HEK293 (cell line): ENCODE measurements around the gene JAZF1.

Experiments used
- CTCF ChIA-PET: fragments of 350-600 bp; formaldehyde crosslinking; extraction: SDS; loops from one replicate; lab custom pipeline; 2021; ENCODE audit warnings: antibody characterized with exemption; lab: Yijun Ruan, JAX
- POLR2A ChIA-PET: fragments of 300-600 bp; formaldehyde crosslinking; extraction: SDS; loops from one replicate; lab custom pipeline; 2020; ENCODE audit warnings: antibody characterized with exemption, inconsistent platforms; lab: Yijun Ruan, JAX
- H3K27ac ChIP-seq: fragments of 200-500 bp; sonication (Bioruptor generic); 2 replicates; pipeline ENCODE4 v1.5.1; 2014; ENCODE audit warnings: low read depth, low read length, control low read depth, inconsistent platforms; ENCODE audit errors: extremely low read depth
- H3K36me3 ChIP-seq, 2 experiments: fragments of 200-500 bp in 1 of 2; sonication (Bioruptor generic) in 1 of 2; 1 replicate in 1 of 2; 2 replicates in 1 of 2; pipeline ENCODE4 v1.5.1; 2014 to 2017; ENCODE audit warnings: inconsistent platforms in 2 of 2, low read length in 2 of 2; ENCODE audit not compliant: control insufficient read depth in 2 of 2, insufficient read depth in 1 of 2
- H3K4me1 ChIP-seq: fragments of 200-500 bp; sonication (Bioruptor generic); 2 replicates; pipeline ENCODE4 v1.5.1; 2014; ENCODE audit warnings: mild to moderate bottlenecking, low read length, inconsistent platforms; ENCODE audit not compliant: control insufficient read depth, insufficient read depth
- H3K4me3 ChIP-seq: 2 replicates; pipeline ENCODE4 v1.5.1; 2011; ENCODE audit warnings: low read depth, mild to moderate bottlenecking, control low read depth, low read length, moderate library complexity
- H3K9me3 ChIP-seq: fragments of 200-500 bp; sonication (Bioruptor generic); 2 replicates; pipeline ENCODE4 v1.5.1; 2014; ENCODE audit warnings: low read depth, low read length, inconsistent platforms; ENCODE audit not compliant: control insufficient read depth, insufficient read depth
- EGR2 ChIP-seq: fragments of 450-650 bp; formaldehyde crosslinking; IDR thresholded peaks from 2 replicates; pipeline ENCODE4 v1.5.1; 2016; ENCODE audit warnings: low read depth, missing biosample characterization, missing genetic modification characterization
- ELK4 ChIP-seq: IDR thresholded peaks from 2 replicates; pipeline ENCODE4 v1.6.1; 2011; ENCODE audit warnings: mild to moderate bottlenecking, low read depth, low read length, borderline replicate concordance
- GFI1B ChIP-seq: fragments of 450-650 bp; formaldehyde crosslinking; IDR thresholded peaks from 2 replicates; pipeline ENCODE4 v1.5.1; 2016; ENCODE audit warnings: missing biosample characterization, missing genetic modification characterization
- GLIS1 ChIP-seq: fragments of 450-650 bp; formaldehyde crosslinking; IDR thresholded peaks from 2 replicates; pipeline ENCODE4 v1.5.1; 2016; ENCODE audit warnings: missing biosample characterization, missing genetic modification characterization
- KLF8 ChIP-seq: fragments of 450-650 bp; formaldehyde crosslinking; IDR thresholded peaks from 2 replicates; pipeline ENCODE4 v1.5.1; 2016; ENCODE audit warnings: missing biosample characterization, missing genetic modification characterization
- MEIS1 ChIP-seq: sonication (generic); formaldehyde crosslinking; IDR thresholded peaks from 2 replicates; pipeline ENCODE4 v1.8.1; 2022; ENCODE audit warnings: missing genetic modification reagents, mild to moderate bottlenecking, borderline replicate concordance
- REPIN1 ChIP-seq: fragments of 450-650 bp; formaldehyde crosslinking; IDR thresholded peaks from 2 replicates; pipeline ENCODE4 v1.5.1; 2017; ENCODE audit warnings: missing biosample characterization, missing genetic modification characterization, low read depth
- SETDB1 ChIP-seq: IDR thresholded peaks from one replicate; pipeline ENCODE4 v1.6.1; 2017; ENCODE audit warnings: mild to moderate bottlenecking, low read length, moderate library complexity, mixed read lengths; ENCODE audit not compliant: insufficient read length
- ZFHX2 ChIP-seq: fragments of 450-650 bp; formaldehyde crosslinking; conservative IDR thresholded peaks from 2 replicates; pipeline ENCODE4 v1.5.1; 2016; ENCODE audit warnings: missing biosample characterization, missing genetic modification characterization
- ZIC2 ChIP-seq: fragments of 450-650 bp; formaldehyde crosslinking; IDR thresholded peaks from 2 replicates; pipeline ENCODE4 v1.5.1; 2016; ENCODE audit warnings: missing biosample characterization, missing genetic modification characterization
- ZNF112 ChIP-seq: fragments of 450-650 bp; formaldehyde crosslinking; IDR thresholded peaks from 2 replicates; pipeline ENCODE4 v1.5.0; 2017; ENCODE audit warnings: missing biosample characterization, missing genetic modification characterization
- ZNF157 ChIP-seq: fragments of 450-650 bp; formaldehyde crosslinking; IDR thresholded peaks from 2 replicates; pipeline ENCODE4 v1.5.1; 2016; ENCODE audit warnings: missing biosample characterization, missing genetic modification characterization
- ZNF184 ChIP-seq: fragments of 450-650 bp; IDR thresholded peaks from 2 replicates; pipeline ENCODE4 v1.5.1; 2018; ENCODE audit warnings: missing biosample characterization, mild to moderate bottlenecking, missing genetic modification characterization
- ZNF23 ChIP-seq: fragments of 450-650 bp; formaldehyde crosslinking; IDR thresholded peaks from 2 replicates; pipeline ENCODE4 v1.5.1; 2016; ENCODE audit warnings: missing biosample characterization, missing genetic modification characterization, borderline replicate concordance
- ZNF335 ChIP-seq: fragments of 450-650 bp; formaldehyde crosslinking; conservative IDR thresholded peaks from 2 replicates; pipeline ENCODE4 v1.5.1; 2016; ENCODE audit warnings: missing biosample characterization, missing genetic modification characterization
- ZNF394 ChIP-seq: fragments of 450-650 bp; formaldehyde crosslinking; IDR thresholded peaks from 2 replicates; pipeline ENCODE4 v1.5.1; 2016; ENCODE audit warnings: missing biosample characterization, missing genetic modification characterization, mild to moderate bottlenecking, moderate library complexity, borderline replicate concordance
- ZNF521 ChIP-seq: fragments of 450-650 bp; formaldehyde crosslinking; IDR thresholded peaks from 2 replicates; pipeline ENCODE4 v1.5.1; 2017; ENCODE audit warnings: missing biosample characterization, mild to moderate bottlenecking, missing genetic modification characterization
- ZNF530 ChIP-seq: fragments of 450-650 bp; formaldehyde crosslinking; IDR thresholded peaks from 2 replicates; pipeline ENCODE4 v1.5.1; 2016; ENCODE audit warnings: low read depth, missing biosample characterization, missing genetic modification characterization
- ZNF561 ChIP-seq: fragments of 450-650 bp; IDR thresholded peaks from 2 replicates; pipeline ENCODE4 v1.5.1; 2018; ENCODE audit warnings: missing biosample characterization, missing genetic modification characterization, borderline replicate concordance
- ZNF610 ChIP-seq: fragments of 450-650 bp; formaldehyde crosslinking; IDR thresholded peaks from 2 replicates; pipeline ENCODE4 v1.5.1; 2016; ENCODE audit warnings: missing biosample characterization, missing genetic modification characterization, borderline replicate concordance
- ZNF692 ChIP-seq: fragments of 450-650 bp; formaldehyde crosslinking; IDR thresholded peaks from 2 replicates; pipeline ENCODE4 v1.5.1; 2016; ENCODE audit warnings: missing biosample characterization, missing genetic modification characterization
- ZNF777 ChIP-seq: fragments of 450-650 bp; formaldehyde crosslinking; IDR thresholded peaks from 2 replicates; pipeline ENCODE4 v1.5.1; 2017; ENCODE audit warnings: missing biosample characterization, missing genetic modification characterization, borderline replicate concordance
- ZNF792 ChIP-seq: fragments of 450-650 bp; formaldehyde crosslinking; IDR thresholded peaks from 2 replicates; pipeline ENCODE4 v1.5.1; 2016; ENCODE audit warnings: missing biosample characterization, missing genetic modification characterization
- ZNF837 ChIP-seq: fragments of 450-650 bp; formaldehyde crosslinking; IDR thresholded peaks from 2 replicates; pipeline ENCODE4 v1.5.1; 2016; ENCODE audit warnings: missing biosample characterization, missing genetic modification characterization
- TF ChIP-seq, protein P1 (sequence below): fragments of 450-650 bp; formaldehyde crosslinking; IDR thresholded peaks from 2 replicates; pipeline ENCODE4 v1.5.1; 2016; ENCODE audit warnings: missing biosample characterization, missing genetic modification characterization
- TF ChIP-seq, protein P2 (sequence below): fragments of 450-650 bp; formaldehyde crosslinking; IDR thresholded peaks from 2 replicates; pipeline ENCODE4 v1.5.1; 2016; ENCODE audit warnings: missing biosample characterization, missing genetic modification characterization
- TF ChIP-seq, protein P3 (sequence below): fragments of 450-650 bp; formaldehyde crosslinking; conservative IDR thresholded peaks from 2 replicates; pipeline ENCODE4 v1.5.1; 2016; ENCODE audit warnings: low read depth, missing biosample characterization, missing genetic modification characterization

The JAZF1 gene

GRCh38 chr7:28172958-28173357 is 7.6 kb downstream of the JAZF1 start:
- Histone ChIP-seq H3K36me3 (no peaks in the 10 kb centered on the region), H3K4me1 (peaks cover 12% of the 10 kb centered on the region), H3K4me3 (no peak overlapping the region), H3K27ac (no peak overlapping the region), H3K9me3 (no peaks in the 10 kb centered on the region)
- ChIA-PET CTCF (interaction anchor here (0.6 kb wide), 1 partner anchor 682 kb away, joined by 3 read pairs; no protein-coding TSS in a partner anchor), POLR2A (no interaction called here)
- TF ChIP-seq EGR2 (tag by site-specific recombination), result no peak
- TF ChIP-seq ZNF112, result no peak
- no peak for TF ChIP-seq ZNF792 (tag by site-specific recombination)
- no peak for TF ChIP-seq ZNF157 (tag by site-specific recombination)
- no peak for TF ChIP-seq KLF8
- TF ChIP-seq ZNF23 (tag by site-specific recombination), result no peak
- TF ChIP-seq, protein P1, sequence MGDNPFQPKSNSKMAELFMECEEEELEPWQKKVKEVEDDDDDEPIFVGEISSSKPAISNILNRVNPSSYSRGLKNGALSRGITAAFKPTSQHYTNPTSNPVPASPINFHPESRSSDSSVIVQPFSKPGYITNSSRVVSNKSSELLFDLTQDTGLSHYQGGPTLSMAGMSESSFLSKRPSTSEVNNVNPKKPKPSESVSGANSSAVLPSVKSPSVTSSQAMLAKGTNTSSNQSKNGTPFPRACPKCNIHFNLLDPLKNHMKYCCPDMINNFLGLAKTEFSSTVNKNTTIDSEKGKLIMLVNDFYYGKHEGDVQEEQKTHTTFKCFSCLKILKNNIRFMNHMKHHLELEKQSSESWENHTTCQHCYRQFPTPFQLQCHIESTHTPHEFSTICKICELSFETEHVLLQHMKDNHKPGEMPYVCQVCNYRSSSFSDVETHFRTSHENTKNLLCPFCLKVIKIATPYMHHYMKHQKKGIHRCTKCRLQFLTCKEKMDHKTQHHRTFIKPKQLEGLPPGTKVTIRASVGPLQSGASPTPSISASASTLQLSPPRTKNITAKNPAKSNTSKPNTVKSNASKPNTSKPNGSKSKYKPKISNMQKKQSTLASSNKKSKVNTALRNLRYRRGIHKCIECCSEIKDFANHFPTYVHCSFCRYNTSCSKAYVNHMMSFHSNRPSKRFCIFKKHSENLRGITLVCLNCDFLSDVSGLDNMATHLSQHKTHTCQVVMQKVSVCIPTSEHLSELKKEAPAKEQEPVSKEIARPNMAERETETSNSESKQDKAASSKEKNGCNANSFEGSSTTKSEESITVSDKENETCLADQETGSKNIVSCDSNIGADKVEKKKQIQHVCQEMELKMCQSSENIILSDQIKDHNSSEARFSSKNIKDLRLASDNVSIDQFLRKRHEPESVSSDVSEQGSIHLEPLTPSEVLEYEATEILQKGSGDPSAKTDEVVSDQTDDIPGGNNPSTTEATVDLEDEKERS (tag by site-specific recombination), result no peak
- no peak for TF ChIP-seq SETDB1
- TF ChIP-seq ZNF394 (tag by site-specific recombination), result no peak
- no peak for TF ChIP-seq ELK4
- TF ChIP-seq ZFHX2 (tag by site-specific recombination), result no peak
- TF ChIP-seq, protein P2, sequence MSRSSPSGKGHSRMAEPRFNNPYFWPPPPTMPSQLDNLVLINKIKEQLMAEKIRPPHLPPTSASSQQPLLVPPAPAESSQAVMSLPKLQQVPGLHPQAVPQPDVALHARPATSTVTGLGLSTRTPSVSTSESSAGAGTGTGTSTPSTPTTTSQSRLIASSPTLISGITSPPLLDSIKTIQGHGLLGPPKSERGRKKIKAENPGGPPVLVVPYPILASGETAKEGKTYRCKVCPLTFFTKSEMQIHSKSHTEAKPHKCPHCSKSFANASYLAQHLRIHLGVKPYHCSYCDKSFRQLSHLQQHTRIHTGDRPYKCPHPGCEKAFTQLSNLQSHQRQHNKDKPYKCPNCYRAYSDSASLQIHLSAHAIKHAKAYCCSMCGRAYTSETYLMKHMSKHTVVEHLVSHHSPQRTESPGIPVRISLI, result no peak
- TF ChIP-seq GFI1B (tag by site-specific recombination), result no peak
- TF ChIP-seq ZIC2 (tag by site-specific recombination), result no peak
- TF ChIP-seq ZNF530 (tag by site-specific recombination), result no peak

DNA sequence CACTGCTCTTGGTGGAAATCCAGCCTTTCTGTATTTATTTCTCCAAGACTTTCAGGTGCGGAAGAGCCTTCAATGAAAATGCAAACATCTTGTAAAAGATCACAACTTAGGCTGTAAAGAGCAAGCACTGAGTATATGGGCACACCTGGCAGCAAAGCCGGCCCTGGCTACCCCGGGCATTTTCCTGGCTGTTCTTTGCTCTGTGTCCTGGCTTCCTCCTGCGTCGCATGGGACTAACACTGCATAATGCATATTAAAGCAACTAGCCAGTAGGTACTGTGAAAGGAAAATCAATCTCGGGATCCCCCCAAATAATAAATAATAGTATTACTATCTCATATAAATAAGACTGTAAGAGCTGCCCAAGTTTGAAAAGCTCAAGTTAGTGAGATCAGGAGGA is 9.9 kb downstream of the JAZF1 start:
- no peaks in the 10 kb centered on the region for H3K36me3 ChIP-seq
- ChIA-PET CTCF (no interaction called here), POLR2A (no interaction called here)
- no peak overlapping the region for H3K4me3 ChIP-seq
- peaks cover 11% of the 10 kb centered on the region; the same call in 1 of the 2 replicates for H3K4me1 ChIP-seq
- H3K9me3 ChIP-seq, result no peaks in the 10 kb centered on the region
- H3K27ac ChIP-seq, result no peak overlapping the region
- no peak for TF ChIP-seq MEIS1 (CRISPR knock-in tag)
- TF ChIP-seq ZNF792 (tag by site-specific recombination), result no peak
- TF ChIP-seq ZNF561 (tag by site-specific recombination), result no peak
- TF ChIP-seq ZNF184, result no peak
- TF ChIP-seq ZNF521, result no peak
- TF ChIP-seq ZNF837, result no peak
- TF ChIP-seq REPIN1 (tag by site-specific recombination), result no peak
- no peak for TF ChIP-seq ZNF335 (tag by site-specific recombination)
- TF ChIP-seq ZNF777 (tag by site-specific recombination), result no peak
- TF ChIP-seq, protein P3, sequence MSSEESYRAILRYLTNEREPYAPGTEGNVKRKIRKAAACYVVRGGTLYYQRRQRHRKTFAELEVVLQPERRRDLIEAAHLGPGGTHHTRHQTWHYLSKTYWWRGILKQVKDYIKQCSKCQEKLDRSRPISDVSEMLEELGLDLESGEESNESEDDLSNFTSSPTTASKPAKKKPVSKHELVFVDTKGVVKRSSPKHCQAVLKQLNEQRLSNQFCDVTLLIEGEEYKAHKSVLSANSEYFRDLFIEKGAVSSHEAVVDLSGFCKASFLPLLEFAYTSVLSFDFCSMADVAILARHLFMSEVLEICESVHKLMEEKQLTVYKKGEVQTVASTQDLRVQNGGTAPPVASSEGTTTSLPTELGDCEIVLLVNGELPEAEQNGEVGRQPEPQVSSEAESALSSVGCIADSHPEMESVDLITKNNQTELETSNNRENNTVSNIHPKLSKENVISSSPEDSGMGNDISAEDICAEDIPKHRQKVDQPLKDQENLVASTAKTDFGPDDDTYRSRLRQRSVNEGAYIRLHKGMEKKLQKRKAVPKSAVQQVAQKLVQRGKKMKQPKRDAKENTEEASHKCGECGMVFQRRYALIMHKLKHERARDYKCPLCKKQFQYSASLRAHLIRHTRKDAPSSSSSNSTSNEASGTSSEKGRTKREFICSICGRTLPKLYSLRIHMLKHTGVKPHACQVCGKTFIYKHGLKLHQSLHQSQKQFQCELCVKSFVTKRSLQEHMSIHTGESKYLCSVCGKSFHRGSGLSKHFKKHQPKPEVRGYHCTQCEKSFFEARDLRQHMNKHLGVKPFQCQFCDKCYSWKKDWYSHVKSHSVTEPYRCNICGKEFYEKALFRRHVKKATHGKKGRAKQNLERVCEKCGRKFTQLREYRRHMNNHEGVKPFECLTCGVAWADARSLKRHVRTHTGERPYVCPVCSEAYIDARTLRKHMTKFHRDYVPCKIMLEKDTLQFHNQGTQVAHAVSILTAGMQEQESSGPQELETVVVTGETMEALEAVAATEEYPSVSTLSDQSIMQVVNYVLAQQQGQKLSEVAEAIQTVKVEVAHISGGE (tag by site-specific recombination), result no peak
- TF ChIP-seq ZNF610 (tag by site-specific recombination), result no peak
- TF ChIP-seq ZNF692 (tag by site-specific recombination), result no peak
- no peak for TF ChIP-seq GLIS1 (tag by site-specific recombination)
